ENCODE measurements around the gene MYO1D. TPM values are rescaled to one million over a fixed set of nuclear protein-coding genes. Genes with fewer than 3 reads are reported as not detected.

MYO1D gene
- total RNA-seq, 2 donors from 2014 or later: 21.4 to 48.3 TPM

GRCh38 chr17:32609884-32610650 lies 266.9 kb downstream of the MYO1D start:
- intact Hi-C loops (cut with DNase I): no loop called here
- TF ChIP-seq POLR2A (IDR thresholded peaks at IDR 0.05) (no peak), CTCF (IDR thresholded peaks at IDR 0.05) (no peak)
- no peaks in the 10 kb centered on the region for H3K4me1 ChIP-seq
- no peak overlapping the region for H3K4me3 ChIP-seq
- H3K27me3 ChIP-seq: no peaks in the 10 kb centered on the region
- DNase-seq: no peak
- 83 to 89% methylated on average over 7 of the region's 7 CpGs for WGBS, 2 donors
- H3K36me3 ChIP-seq (replicated peaks in 1 of 2; ENCODE audit: insufficient read depth in 1 of 2, low read depth in 2 of 2): no peaks in the 10 kb centered on the region
- H3K9me3 ChIP-seq: no peaks in the 10 kb centered on the region
- ATAC-seq: no peak
- no peak overlapping the region for H3K27ac ChIP-seq

GRCh38 chr17:32609085-32609484 lies 267.8 kb downstream of the MYO1D start:
- intact Hi-C loops (cut with DNase I): no loop called here
- WGBS, 2 donors: 60 to 72% methylated on average over 7 of the region's 7 CpGs
- TF ChIP-seq CTCF (IDR thresholded peaks at IDR 0.05): peak in 4 of 7 experiments; percentile 18 to 45 (median 24)
- no peak for TF ChIP-seq POLR2A (IDR thresholded peaks at IDR 0.05)
- Histone ChIP-seq H3K36me3 (replicated peaks in 1 of 2; ENCODE audit: insufficient read depth in 1 of 2, low read depth in 2 of 2) (no peaks in the 10 kb centered on the region), H3K4me1 (no peaks in the 10 kb centered on the region), H3K4me3 (no peak overlapping the region), H3K27me3 (no peaks in the 10 kb centered on the region), H3K27ac (no peak overlapping the region), H3K9me3 (no peaks in the 10 kb centered on the region)
- DNase-seq: peak; percentile 38 to 68 (median 54)
- no peak for ATAC-seq

GRCh38 chr17:32608267-32608666 lies 268.7 kb downstream of the MYO1D start:
- no peak overlapping the region for H3K4me3 ChIP-seq
- no peak for TF ChIP-seq CTCF (IDR thresholded peaks at IDR 0.05)
- intact Hi-C loops (cut with DNase I): no loop called here

GRCh38 chr17:32604966-32605365 lies 272.0 kb downstream of the MYO1D start:
- intact Hi-C loops (cut with DNase I): no loop called here
- 53 to 76% methylated on average over 4 of the region's 4 CpGs for WGBS, 2 donors

More at GRCh38 chr17:32608267-32608666, 268.7 kb downstream of the MYO1D start:
- H3K27me3 ChIP-seq: no peaks in the 10 kb centered on the region
- H3K36me3 ChIP-seq (replicated peaks in 1 of 2; ENCODE audit: insufficient read depth in 1 of 2, low read depth in 2 of 2): no peaks in the 10 kb centered on the region
- no peaks in the 10 kb centered on the region for H3K4me1 ChIP-seq
- H3K27ac ChIP-seq: no peak overlapping the region
- DNase-seq (no peak), ATAC-seq (no peak)
- no peaks in the 10 kb centered on the region for H3K9me3 ChIP-seq

More at GRCh38 chr17:32604966-32605365, 272.0 kb downstream of the MYO1D start:
- Histone ChIP-seq H3K27me3 (no peaks in the 10 kb centered on the region), H3K4me3 (no peak overlapping the region), H3K36me3 (replicated peaks in 1 of 2; ENCODE audit: insufficient read depth in 1 of 2, low read depth in 2 of 2) (no peaks in the 10 kb centered on the region), H3K9me3 (no peaks in the 10 kb centered on the region), H3K27ac (no peak overlapping the region), H3K4me1 (no peaks in the 10 kb centered on the region)
- no peak for DNase-seq
- no peak for ATAC-seq
- TF ChIP-seq CTCF (IDR thresholded peaks at IDR 0.05) (no peak), POLR2A (IDR thresholded peaks at IDR 0.05) (no peak)

All from body of pancreas (tissue), 4 donors.